ENCODE results near the gene TEX13A.

The TEX13A gene

GRCh38 chrX:105221374-105221773 lies 880 bp upstream of the TEX13A start:
- TF ChIP-seq EZH2phosphoT487 (IDR thresholded peaks at IDR 0.05; ENCODE audit: borderline replicate concordance) (no peak), CTCF (conservative IDR thresholded peaks at IDR 0.05; ENCODE audit: low read length) (no peak)
- Histone ChIP-seq H3K79me2 (ENCODE audit: insufficient read depth, low read length) (no peaks in the 10 kb centered on the region), H4K20me1 (ENCODE audit: insufficient read depth, low read length, poor library complexity, severe bottlenecking) (no peaks in the 10 kb centered on the region), H3K4me3 (ENCODE audit: low read length, poor library complexity, severe bottlenecking) (no peak overlapping the region), H3K27me3 (ENCODE audit: insufficient read depth, low read length, poor library complexity, severe bottlenecking) (no peaks in the 10 kb centered on the region), H3K9me3 (ENCODE audit: insufficient read depth, low read depth, low read length) (no peaks in the 10 kb centered on the region), H3K4me2 (ENCODE audit: low read depth, low read length, poor library complexity, severe bottlenecking) (no peak overlapping the region), H3K4me1 (ENCODE audit: insufficient read depth, low read length, poor library complexity, severe bottlenecking) (no peaks in the 10 kb centered on the region), H3K36me3 (ENCODE audit: insufficient read depth, low read length) (no peaks in the 10 kb centered on the region), H3F3A (ENCODE audit: low read depth) (no peaks in the 10 kb centered on the region), H2AFZ (ENCODE audit: low read length) (no peak overlapping the region), H3K9me2 (replicated peaks; ENCODE audit: low read depth, low read length) (no peaks in the 10 kb centered on the region), H3K9ac (ENCODE audit: low read depth, low read length, poor library complexity, severe bottlenecking) (no peak overlapping the region)

GRCh38 chrX:105219454-105220401 lies 766 bp downstream of the TEX13A start:
- H3K27me3 ChIP-seq (ENCODE audit: insufficient read depth, low read length, poor library complexity, severe bottlenecking), result no peaks in the 10 kb centered on the region
- H3K9ac ChIP-seq (ENCODE audit: low read depth, low read length, poor library complexity, severe bottlenecking), result no peak overlapping the region
- no peaks in the 10 kb centered on the region for H4K20me1 ChIP-seq (ENCODE audit: insufficient read depth, low read length, poor library complexity, severe bottlenecking)
- no peak overlapping the region for H2AFZ ChIP-seq (ENCODE audit: low read length)
- H3K36me3 ChIP-seq (ENCODE audit: insufficient read depth, low read length), result no peaks in the 10 kb centered on the region
- H3K9me2 ChIP-seq (replicated peaks; ENCODE audit: low read depth, low read length), result no peaks in the 10 kb centered on the region
- no peaks in the 10 kb centered on the region for H3K4me1 ChIP-seq (ENCODE audit: insufficient read depth, low read length, poor library complexity, severe bottlenecking)
- H3F3A ChIP-seq (ENCODE audit: low read depth), result no peaks in the 10 kb centered on the region
- TF ChIP-seq EZH2phosphoT487 (IDR thresholded peaks at IDR 0.05; ENCODE audit: borderline replicate concordance) (no peak), CTCF (conservative IDR thresholded peaks at IDR 0.05; ENCODE audit: low read length) (no peak)
- no peak overlapping the region for H3K4me2 ChIP-seq (ENCODE audit: low read depth, low read length, poor library complexity, severe bottlenecking)
- H3K9me3 ChIP-seq (ENCODE audit: insufficient read depth, low read depth, low read length), result no peaks in the 10 kb centered on the region
- no peaks in the 10 kb centered on the region for H3K79me2 ChIP-seq (ENCODE audit: insufficient read depth, low read length)
- H3K4me3 ChIP-seq (ENCODE audit: low read length, poor library complexity, severe bottlenecking), result no peak overlapping the region

GRCh38 chrX:105211066-105211575 lies 9.4 kb downstream of the TEX13A start:
- H3K9ac ChIP-seq (ENCODE audit: low read depth, low read length, poor library complexity, severe bottlenecking), result no peak overlapping the region
- H3F3A ChIP-seq (ENCODE audit: low read depth), result no peaks in the 10 kb centered on the region
- H3K27me3 ChIP-seq (ENCODE audit: insufficient read depth, low read length, poor library complexity, severe bottlenecking), result no peaks in the 10 kb centered on the region
- no peaks in the 10 kb centered on the region for H3K4me1 ChIP-seq (ENCODE audit: insufficient read depth, low read length, poor library complexity, severe bottlenecking)
- no peaks in the 10 kb centered on the region for H3K79me2 ChIP-seq (ENCODE audit: insufficient read depth, low read length)
- no peaks in the 10 kb centered on the region for H3K36me3 ChIP-seq (ENCODE audit: insufficient read depth, low read length)
- no peaks in the 10 kb centered on the region for H3K9me2 ChIP-seq (replicated peaks; ENCODE audit: low read depth, low read length)
- TF ChIP-seq CTCF (conservative IDR thresholded peaks at IDR 0.05; ENCODE audit: low read length) (no peak), EZH2phosphoT487 (IDR thresholded peaks at IDR 0.05; ENCODE audit: borderline replicate concordance) (no peak)
- no peak overlapping the region for H3K4me3 ChIP-seq (ENCODE audit: low read length, poor library complexity, severe bottlenecking)
- H2AFZ ChIP-seq (ENCODE audit: low read length), result no peak overlapping the region
- no peak overlapping the region for H3K4me2 ChIP-seq (ENCODE audit: low read depth, low read length, poor library complexity, severe bottlenecking)
- no peaks in the 10 kb centered on the region for H4K20me1 ChIP-seq (ENCODE audit: insufficient read depth, low read length, poor library complexity, severe bottlenecking)
- H3K9me3 ChIP-seq (ENCODE audit: insufficient read depth, low read depth, low read length), result no peaks in the 10 kb centered on the region
